Anterior cingulate cortex (tissue), 58 donors: ENCODE measurements around the gene PRR36.
"Not testable (repeated sequence)": the region's sequence is repeated elsewhere in the genome, so short reads cannot be mapped to it uniquely, and the experiment has no call there.

Experiments used
- DNase-seq, 58 donors: peaks; one replicate each; lab custom pipeline; 2025; lab: John Stamatoyannopoulos, UW

The PRR36 gene

GRCh38 chr19:7900931-7901330 is 26.7 kb upstream of the PRR36 start:
- no peak for DNase-seq

- DNase-seq, result no peak
These were observed 26.2 kb upstream of the PRR36 start for GRCh38 chr19:7900401-7900870.

GRCh38 chr19:7899751-7900378 is 25.7 kb upstream of the PRR36 start:
- DNase-seq, result no peak

DNA sequence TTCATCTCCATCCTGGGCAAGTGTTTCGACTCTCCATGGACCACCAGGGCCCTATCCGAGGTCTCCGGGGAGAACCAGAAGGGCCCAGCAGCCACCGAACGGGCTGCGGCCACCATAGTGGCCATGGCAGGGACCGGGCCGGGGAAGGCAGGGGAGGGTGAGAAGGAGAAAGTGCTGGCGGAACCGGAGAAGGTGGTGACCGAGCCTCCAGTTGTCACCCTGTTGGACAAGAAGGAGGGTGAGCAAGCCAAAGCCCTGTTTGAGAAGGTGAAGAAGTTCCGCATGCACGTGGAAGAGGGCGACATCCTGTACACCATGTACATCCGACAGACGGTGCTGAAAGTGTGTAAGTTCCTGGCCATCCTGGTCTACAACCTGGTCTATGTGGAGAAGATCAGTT is 24.8 kb upstream of the PRR36 start:
- DNase-seq, result no peak

DNA sequence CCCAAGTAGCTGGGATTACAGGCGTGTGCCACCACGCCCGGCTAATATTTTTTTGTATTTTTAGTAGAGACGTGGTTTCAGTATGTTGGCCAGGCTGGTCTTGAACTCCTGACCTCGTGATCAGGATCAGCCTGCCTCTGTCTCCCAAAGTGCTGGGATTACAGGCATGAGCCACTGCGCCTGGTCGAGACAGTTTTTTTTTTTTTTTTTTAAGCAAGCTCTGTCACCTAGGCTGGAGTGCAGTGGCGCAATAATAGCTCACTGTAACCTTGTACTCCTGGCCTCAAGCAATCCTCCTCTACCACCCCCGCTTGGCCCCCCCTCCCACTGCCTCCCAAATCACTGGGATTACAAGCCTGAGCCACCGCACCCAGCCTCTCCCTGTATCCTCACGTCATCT is 23.1 kb upstream of the PRR36 start:
- no peak for DNase-seq

DNA sequence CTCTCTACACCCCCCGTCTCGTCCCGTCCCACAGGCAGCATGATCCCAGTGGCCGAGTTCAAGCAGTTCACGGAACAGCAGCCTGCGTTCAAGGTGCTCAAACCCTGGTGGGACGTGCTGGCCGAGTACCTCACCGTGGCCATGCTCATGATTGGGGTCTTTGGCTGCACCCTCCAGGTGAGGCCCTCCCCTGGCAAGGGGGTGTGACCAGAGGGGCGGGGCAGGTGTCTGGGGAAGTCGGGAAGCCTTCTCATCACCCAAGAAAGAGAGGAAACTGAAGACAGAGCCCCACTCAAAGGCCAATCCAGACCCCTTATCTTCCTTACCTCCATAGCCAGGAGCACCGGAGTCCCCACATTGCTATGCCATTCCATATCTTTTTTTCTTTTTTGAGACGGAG is 21.4 kb upstream of the PRR36 start:
- DNase-seq, result no peak

DNA sequence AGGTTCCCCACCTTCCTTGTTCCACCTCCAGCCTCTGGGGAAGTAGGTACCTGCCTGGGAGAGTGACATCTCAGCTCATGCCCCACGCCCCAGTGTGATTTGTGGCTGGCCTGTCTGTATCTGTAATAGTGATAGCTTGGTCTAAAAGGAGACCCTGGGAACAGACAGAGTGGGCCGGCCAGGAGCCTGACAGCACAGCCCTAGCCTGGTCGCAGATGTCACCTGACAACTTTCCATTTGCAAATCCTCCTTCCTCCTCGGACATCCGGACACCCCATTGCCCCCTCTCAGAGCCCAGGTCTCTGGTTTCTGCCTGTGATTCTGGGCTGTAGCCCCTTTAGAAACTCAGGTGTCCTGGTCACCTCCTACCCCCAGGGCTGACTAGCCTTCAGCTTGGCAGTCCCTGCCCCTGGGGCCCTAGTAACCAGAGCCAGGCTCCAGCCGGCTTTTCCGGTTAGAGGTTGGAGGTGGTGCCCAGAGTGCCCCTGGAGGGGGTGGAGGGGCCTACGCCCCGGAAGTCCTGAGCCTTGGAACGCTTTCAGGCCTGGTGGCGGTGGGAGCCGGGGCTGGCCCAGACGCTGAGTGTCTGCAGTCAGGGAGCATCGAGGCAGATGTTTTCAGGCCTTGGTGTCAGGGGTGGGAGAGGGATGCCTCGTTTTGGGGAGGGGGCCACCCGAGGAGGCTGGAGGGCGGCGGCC is 20.6 kb upstream of the PRR36 start:
- no peak for DNase-seq

GRCh38 chr19:7893362-7894101 is 19.3 kb upstream of the PRR36 start:
- DNase-seq, result not testable (repeated sequence)

DNA sequence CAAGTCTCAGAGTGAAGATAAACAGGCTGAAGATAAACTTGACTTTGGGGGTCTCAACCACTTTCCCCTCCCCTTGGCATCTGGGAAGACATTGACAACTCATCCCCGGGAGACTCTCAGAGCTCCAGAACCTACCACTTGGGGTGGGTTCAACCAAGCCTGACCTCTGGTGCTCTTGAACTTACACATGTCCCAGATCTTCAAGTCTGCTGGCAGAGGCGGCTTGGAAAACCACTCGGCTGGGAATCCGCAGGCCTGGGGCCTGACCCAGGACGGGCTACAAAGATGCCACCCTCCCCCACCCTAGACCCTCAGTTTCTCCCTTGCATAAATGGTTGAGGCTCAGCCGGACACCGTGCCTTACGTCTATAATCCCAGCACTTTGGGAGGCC is 14.6 kb upstream of the PRR36 start:
- DNase-seq, result no peak

GRCh38 chr19:7888145-7888825 is 14.1 kb upstream of the PRR36 start, which contains the start of gene LRRC8E:
Gene LRRC8E, plus strand, starts transcription at chr19:7888510. Its CDS starts 7,094 bp downstream, at chr19:7895604.
- DNase-seq, result no peak

GRCh38 chr19:7887408-7888144 is 13.4 kb upstream of the PRR36 start:
- DNase-seq, result no peak

DNA sequence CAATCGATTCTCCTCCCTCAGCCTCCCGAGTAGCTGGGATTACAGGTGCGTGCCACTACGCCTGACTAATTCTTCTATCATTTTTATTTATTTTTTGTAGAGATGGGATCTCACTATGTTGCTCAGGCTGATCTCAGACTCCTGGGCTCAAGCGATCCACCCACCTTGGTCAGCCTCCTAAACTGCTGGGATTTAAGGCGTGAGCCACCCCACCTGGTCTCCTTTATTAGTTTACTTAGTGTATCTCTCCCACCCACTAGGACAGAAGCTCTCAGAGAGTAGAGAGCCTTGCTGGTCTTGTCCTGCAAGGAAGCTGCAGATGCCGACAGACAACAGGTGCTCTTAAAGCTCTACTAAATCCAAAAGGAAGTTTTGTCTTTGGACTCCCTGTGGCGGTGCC is 11.6 kb upstream of the PRR36 start:
- no peak for DNase-seq

DNA sequence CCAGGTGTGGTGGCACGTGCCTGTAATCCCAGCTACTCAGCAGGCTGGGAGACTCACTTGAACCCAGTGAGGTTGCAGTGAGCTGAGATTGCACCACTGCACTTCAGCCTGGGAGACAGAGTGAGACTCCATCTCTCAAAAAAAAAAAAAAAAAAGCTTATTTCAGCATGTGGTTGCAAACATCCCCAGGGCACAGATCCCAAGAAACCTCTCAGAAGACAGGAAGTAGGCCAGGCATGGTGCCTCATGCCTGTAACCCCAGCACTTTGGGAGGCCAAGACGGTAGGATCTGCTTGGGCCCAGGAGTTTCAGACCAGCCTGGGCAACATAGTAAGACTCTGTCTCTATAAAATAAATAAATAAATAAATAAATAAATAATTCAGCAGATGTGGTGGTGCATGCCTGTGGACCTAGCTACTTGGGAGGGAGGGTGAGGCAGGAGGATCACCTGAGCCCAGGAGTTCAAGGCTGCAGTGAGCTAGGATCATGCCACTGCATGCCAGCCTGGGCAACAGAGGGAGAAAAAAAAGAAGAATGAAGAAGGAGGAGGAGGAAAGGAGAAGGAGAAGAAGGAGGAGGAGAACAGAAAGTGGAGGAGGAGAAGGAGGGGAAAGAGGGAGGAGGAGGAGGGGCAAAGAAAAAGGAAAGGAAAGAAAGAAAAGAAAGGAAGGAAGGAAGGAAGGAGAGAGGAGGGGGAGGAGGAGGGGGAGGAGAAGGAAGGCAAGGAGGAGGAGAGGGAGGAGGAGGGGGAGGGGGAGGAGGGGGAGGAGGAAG is 9.8 kb upstream of the PRR36 start:
- DNase-seq, result no peak

- DNase-seq, result no peak
These were observed 8.9 kb upstream of the PRR36 start for GRCh38 chr19:7883105-7883504.

- DNase-seq, result no peak
These were observed 7.7 kb upstream of the PRR36 start for GRCh38 chr19:7881910-7882309.

DNA sequence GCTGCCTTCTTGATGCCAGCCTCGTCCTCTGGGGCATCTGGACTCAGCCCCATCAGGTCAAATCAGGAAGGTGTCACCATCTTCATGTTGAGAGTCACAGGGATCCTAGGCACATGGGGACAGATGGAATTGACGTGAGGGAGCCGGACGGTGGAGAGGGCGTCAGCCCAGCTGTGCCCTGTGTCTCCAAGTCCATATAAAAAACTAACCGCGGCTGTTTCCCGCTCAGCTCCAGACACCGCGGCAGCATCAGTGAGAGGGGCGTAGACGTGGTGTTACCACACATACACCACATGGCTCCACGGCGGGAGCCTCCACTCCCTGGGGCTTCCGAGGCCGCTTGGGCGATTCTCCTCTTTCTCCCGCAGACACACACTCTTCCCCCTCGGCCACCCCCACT is 5.6 kb upstream of the PRR36 start:
- DNase-seq, result no peak

DNA sequence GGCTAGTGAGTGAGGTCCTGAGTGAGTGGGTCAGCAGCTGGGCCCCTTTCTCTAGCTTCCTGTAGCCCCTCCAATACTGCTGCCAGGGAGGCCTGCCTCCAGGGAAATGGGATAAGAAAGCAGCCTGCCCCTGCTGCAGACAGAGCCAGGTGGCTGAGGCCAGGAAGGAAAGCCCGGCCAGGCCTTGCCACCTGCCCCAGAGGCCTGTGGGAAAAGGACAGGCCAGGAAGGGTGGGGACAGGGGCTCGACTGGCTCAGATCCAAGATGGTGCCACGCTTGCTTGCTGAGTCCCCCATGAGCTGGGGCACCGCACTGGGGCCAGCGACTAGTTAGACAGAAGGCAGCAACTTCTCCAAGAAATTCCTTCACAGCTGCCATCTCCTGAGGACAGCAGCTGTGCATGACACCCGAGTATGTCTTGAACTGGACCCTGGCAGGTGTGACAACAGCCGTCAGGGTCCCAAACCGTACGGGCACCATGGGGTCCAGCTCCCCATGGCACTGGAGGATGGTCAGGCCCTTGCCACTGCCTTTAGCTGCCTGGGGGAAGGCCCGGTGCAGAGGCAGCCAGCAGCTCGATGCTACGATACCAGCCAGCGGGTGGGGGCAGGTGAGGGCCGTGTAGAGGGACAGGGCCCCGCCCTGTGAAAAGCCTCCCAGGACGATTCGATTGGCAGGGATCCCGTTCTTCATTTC is 5.1 kb upstream of the PRR36 start:
- no peak for DNase-seq

GRCh38 chr19:7877249-7877836 is 3.2 kb upstream of the PRR36 start:
- no peak for DNase-seq

DNA sequence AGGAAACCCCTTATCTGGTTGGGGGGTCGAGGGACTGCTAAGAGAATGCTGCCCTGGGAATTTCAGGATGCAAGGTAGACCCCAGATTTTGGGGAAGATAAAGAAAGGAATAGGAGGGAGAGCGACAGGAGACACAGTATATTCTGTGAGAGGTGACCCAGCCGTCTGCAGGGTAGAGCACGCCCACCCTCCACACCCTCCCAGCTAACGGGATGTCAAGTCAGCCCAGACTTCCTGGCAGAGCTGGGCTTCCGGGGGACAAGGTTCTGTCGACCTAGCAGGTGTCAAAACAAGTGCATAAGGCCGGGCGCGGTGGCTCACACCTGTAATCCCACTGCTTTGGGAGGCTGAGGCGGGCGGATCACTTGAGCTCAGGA is 695 bp upstream of the PRR36 start:
- DNase-seq, result no peak
